ENCODE results near the gene TSR2. TPM values are rescaled to one million over a fixed set of nuclear protein-coding genes. Genes with fewer than 3 reads are reported as not detected.

The TSR2 gene
- total and polyA plus RNA-seq, 2 of the 8 experiments (the other 6 are each of a cell fraction or from before 2014, with no cell fraction given) = 15.1 to 44.2 TPM

DNA sequence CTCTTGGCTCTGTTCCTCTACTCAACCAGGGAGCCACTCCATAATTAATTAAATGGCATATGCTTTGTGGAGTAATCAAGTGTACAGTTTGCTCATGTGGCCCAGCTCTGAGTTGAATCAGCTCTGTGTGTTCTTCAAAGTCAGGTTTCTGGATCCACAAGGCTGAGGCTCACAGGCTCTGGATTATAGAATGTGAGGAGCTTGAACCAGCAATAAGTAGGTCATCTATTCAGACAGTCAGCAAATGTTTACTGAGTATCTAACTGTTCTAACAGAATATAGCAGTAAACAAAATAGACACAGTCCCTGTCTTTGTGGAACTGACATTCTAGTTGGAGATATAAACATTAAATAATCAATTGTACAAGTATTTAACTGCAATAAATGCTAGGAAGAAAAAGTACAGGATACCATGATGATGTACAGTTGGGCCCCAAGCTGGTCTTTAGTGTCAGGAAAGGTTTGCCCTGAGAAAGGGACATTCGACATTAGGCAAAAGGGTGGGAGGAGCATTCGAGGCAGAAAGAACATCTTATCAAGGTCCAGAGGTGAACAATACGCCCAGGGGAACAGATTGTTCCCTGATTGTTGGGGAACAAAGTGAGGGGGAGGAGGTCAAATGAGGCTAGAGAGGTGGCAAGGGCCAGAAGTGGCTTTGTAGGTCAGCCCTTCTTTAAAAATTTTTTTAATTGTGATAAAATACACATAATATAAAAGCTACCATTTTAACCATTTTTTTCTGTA, 20.5 kb upstream of the TSR2 start (continued):
- TF ChIP-seq, protein P1, sequence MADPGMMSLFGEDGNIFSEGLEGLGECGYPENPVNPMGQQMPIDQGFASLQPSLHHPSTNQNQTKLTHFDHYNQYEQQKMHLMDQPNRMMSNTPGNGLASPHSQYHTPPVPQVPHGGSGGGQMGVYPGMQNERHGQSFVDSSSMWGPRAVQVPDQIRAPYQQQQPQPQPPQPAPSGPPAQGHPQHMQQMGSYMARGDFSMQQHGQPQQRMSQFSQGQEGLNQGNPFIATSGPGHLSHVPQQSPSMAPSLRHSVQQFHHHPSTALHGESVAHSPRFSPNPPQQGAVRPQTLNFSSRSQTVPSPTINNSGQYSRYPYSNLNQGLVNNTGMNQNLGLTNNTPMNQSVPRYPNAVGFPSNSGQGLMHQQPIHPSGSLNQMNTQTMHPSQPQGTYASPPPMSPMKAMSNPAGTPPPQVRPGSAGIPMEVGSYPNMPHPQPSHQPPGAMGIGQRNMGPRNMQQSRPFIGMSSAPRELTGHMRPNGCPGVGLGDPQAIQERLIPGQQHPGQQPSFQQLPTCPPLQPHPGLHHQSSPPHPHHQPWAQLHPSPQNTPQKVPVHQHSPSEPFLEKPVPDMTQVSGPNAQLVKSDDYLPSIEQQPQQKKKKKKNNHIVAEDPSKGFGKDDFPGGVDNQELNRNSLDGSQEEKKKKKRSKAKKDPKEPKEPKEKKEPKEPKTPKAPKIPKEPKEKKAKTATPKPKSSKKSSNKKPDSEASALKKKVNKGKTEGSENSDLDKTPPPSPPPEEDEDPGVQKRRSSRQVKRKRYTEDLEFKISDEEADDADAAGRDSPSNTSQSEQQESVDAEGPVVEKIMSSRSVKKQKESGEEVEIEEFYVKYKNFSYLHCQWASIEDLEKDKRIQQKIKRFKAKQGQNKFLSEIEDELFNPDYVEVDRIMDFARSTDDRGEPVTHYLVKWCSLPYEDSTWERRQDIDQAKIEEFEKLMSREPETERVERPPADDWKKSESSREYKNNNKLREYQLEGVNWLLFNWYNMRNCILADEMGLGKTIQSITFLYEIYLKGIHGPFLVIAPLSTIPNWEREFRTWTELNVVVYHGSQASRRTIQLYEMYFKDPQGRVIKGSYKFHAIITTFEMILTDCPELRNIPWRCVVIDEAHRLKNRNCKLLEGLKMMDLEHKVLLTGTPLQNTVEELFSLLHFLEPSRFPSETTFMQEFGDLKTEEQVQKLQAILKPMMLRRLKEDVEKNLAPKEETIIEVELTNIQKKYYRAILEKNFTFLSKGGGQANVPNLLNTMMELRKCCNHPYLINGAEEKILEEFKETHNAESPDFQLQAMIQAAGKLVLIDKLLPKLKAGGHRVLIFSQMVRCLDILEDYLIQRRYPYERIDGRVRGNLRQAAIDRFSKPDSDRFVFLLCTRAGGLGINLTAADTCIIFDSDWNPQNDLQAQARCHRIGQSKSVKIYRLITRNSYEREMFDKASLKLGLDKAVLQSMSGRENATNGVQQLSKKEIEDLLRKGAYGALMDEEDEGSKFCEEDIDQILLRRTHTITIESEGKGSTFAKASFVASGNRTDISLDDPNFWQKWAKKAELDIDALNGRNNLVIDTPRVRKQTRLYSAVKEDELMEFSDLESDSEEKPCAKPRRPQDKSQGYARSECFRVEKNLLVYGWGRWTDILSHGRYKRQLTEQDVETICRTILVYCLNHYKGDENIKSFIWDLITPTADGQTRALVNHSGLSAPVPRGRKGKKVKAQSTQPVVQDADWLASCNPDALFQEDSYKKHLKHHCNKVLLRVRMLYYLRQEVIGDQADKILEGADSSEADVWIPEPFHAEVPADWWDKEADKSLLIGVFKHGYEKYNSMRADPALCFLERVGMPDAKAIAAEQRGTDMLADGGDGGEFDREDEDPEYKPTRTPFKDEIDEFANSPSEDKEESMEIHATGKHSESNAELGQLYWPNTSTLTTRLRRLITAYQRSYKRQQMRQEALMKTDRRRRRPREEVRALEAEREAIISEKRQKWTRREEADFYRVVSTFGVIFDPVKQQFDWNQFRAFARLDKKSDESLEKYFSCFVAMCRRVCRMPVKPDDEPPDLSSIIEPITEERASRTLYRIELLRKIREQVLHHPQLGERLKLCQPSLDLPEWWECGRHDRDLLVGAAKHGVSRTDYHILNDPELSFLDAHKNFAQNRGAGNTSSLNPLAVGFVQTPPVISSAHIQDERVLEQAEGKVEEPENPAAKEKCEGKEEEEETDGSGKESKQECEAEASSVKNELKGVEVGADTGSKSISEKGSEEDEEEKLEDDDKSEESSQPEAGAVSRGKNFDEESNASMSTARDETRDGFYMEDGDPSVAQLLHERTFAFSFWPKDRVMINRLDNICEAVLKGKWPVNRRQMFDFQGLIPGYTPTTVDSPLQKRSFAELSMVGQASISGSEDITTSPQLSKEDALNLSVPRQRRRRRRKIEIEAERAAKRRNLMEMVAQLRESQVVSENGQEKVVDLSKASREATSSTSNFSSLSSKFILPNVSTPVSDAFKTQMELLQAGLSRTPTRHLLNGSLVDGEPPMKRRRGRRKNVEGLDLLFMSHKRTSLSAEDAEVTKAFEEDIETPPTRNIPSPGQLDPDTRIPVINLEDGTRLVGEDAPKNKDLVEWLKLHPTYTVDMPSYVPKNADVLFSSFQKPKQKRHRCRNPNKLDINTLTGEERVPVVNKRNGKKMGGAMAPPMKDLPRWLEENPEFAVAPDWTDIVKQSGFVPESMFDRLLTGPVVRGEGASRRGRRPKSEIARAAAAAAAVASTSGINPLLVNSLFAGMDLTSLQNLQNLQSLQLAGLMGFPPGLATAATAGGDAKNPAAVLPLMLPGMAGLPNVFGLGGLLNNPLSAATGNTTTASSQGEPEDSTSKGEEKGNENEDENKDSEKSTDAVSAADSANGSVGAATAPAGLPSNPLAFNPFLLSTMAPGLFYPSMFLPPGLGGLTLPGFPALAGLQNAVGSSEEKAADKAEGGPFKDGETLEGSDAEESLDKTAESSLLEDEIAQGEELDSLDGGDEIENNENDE (IDR thresholded peaks at IDR 0.05; ENCODE audit: insufficient replicate concordance, low read length) = no peak
- no peak for TF ChIP-seq ZNF274 (IDR thresholded peaks at IDR 0.05; ENCODE audit: borderline replicate concordance, extremely low read depth, low read length)
- no peak for TF ChIP-seq EP300 (IDR thresholded peaks at IDR 0.05; ENCODE audit: borderline replicate concordance in 1 of 2, low read depth in 2 of 2, low read length in 2 of 2)
- no peak for TF ChIP-seq TAF7 (optimal IDR thresholded peaks at IDR 0.05; ENCODE audit: borderline replicate concordance, low read depth, low read length)
- TF ChIP-seq ASH2L (IDR thresholded peaks at IDR 0.05; ENCODE audit: low read length) = no peak
- TF ChIP-seq KDM5A (IDR thresholded peaks at IDR 0.05; ENCODE audit: low read length) = no peak
- no peak for TF ChIP-seq SRF (IDR thresholded peaks at IDR 0.05; ENCODE audit: low read depth, low read length)
- TF ChIP-seq, protein P2, sequence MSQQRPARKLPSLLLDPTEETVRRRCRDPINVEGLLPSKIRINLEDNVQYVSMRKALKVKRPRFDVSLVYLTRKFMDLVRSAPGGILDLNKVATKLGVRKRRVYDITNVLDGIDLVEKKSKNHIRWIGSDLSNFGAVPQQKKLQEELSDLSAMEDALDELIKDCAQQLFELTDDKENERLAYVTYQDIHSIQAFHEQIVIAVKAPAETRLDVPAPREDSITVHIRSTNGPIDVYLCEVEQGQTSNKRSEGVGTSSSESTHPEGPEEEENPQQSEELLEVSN (IDR thresholded peaks at IDR 0.05) = no peak
- TF ChIP-seq, protein P3, sequence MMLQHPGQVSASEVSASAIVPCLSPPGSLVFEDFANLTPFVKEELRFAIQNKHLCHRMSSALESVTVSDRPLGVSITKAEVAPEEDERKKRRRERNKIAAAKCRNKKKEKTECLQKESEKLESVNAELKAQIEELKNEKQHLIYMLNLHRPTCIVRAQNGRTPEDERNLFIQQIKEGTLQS (IDR thresholded peaks at IDR 0.05; ENCODE audit: insufficient read depth, low read depth, low read length) = no peak
